AG09319 (cell line): ENCODE data around the gene CENPP.

ENCODE experiments used
- DNase-seq: peaks from one replicate; pipeline ENCODE4 v3.0.0-alpha.2; 2010; ENCODE audit warnings: low read depth; ENCODE audit errors: extremely low read depth
- TF ChIP-seq, protein P1 (sequence below): IDR thresholded peaks from 2 replicates; pipeline ENCODE4 v1.5.1; 2011; ENCODE audit warnings: low read depth, mild to moderate bottlenecking, inconsistent platforms, low read length, moderate library complexity

CENPP gene

GRCh38 chr9:92599938-92600461 is 274.2 kb downstream of the CENPP start:
- DNase-seq, result no peak
- TF ChIP-seq, protein P1, sequence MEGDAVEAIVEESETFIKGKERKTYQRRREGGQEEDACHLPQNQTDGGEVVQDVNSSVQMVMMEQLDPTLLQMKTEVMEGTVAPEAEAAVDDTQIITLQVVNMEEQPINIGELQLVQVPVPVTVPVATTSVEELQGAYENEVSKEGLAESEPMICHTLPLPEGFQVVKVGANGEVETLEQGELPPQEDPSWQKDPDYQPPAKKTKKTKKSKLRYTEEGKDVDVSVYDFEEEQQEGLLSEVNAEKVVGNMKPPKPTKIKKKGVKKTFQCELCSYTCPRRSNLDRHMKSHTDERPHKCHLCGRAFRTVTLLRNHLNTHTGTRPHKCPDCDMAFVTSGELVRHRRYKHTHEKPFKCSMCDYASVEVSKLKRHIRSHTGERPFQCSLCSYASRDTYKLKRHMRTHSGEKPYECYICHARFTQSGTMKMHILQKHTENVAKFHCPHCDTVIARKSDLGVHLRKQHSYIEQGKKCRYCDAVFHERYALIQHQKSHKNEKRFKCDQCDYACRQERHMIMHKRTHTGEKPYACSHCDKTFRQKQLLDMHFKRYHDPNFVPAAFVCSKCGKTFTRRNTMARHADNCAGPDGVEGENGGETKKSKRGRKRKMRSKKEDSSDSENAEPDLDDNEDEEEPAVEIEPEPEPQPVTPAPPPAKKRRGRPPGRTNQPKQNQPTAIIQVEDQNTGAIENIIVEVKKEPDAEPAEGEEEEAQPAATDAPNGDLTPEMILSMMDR, result no peak

GRCh38 chr9:92600462-92601261 is 274.9 kb downstream of the CENPP start:
- DNase-seq, result no peak

GRCh38 chr9:92601451-92601850 is 275.7 kb downstream of the CENPP start:
- TF ChIP-seq, protein P1, result no peak
- DNase-seq, result no peak

More at GRCh38 chr9:92600462-92601261, 274.9 kb downstream of the CENPP start:
- TF ChIP-seq, protein P1, result no peak

GRCh38 chr9:92602413-92602812 is 276.7 kb downstream of the CENPP start:
- TF ChIP-seq, protein P1, result no peak
- DNase-seq, result no peak

DNA sequence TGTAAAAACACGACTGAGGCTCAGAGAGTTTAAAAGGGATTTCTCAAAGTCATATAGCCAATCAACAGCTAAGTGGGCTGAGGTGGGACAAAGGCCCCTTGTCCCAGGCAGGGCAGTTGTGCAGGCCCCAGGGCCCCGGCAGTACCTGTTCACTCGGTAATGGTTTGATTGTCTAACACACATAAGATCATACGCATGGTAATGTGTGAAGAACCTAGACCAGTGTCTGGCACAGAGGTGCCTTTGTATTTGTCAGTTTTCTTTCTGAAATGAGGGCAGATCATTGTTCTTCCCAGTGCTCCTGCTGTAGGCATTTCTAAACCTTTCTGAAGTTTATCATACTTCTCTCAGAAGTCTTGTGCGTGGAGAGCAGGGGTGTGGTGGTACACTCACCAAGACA is 277.3 kb downstream of the CENPP start:
- TF ChIP-seq, protein P1, result no peak
- DNase-seq, result no peak

DNA sequence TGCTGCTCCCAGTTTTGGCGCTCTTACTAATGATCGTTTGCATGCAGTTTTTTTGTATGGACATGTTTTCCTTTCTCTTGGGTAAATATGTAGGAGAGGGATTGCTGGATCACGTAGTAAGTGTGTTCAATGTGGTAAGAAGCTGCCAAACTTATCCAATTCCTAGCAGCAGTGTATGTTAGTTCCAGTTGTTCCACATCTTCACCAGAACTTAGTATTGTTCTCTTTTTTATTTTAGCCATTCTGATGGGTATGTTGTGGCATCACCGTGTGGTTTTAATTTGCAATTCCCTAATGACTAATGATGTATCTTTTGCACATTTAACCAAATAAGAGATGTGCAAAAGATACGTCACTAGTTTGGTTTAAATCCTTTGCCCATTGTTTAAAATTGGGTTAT is 278.2 kb downstream of the CENPP start:
- TF ChIP-seq, protein P1, result no peak
- no peak for DNase-seq

GRCh38 chr9:92605224-92605623 is 279.5 kb downstream of the CENPP start:
- TF ChIP-seq, protein P1, result no peak
- DNase-seq, result no peak
